ENCODE results near the gene KRT24. TPM values are rescaled to one million over a fixed set of nuclear protein-coding genes. Genes with fewer than 3 reads are reported as not detected.

Gene KRT24
- total and polyA plus RNA-seq, 2 of the 4 experiments (the other 2 are of a cell fraction): not detected

GRCh38 chr17:40663252-40663651 is 40.3 kb downstream of the KRT24 start:
- H4K8ac ChIP-seq (ENCODE audit: low read depth in 2 of 2, low read length in 2 of 2): no peak overlapping the region
- no peak overlapping the region for H3K56ac ChIP-seq (ENCODE audit: extremely low read depth, insufficient read depth, low read length)
- no peak overlapping the region for H2BK15ac ChIP-seq (ENCODE audit: low read depth, low read length)
- no peak overlapping the region for H3K4ac ChIP-seq (ENCODE audit: low read depth, low read length)
- no peak overlapping the region for H2BK20ac ChIP-seq (ENCODE audit: low read depth, low read length)
- DNase-seq (no peak), ATAC-seq (ENCODE audit: low read depth) (no peak)
- dilution Hi-C loops (cut with HindIII; ENCODE audit: low sequenced_read_pairs, unreplicated experiment): no loop called here
- H2AK5ac ChIP-seq (ENCODE audit: low read depth, low read length): no peak overlapping the region
- BruUV-seq (replicated peaks): no TSS peak
- H3K4me3 ChIP-seq (ENCODE audit: insufficient read depth, low read depth, low read length): no peak overlapping the region
- peaks cover 48% of the 10 kb centered on the region for H3K27me3 ChIP-seq (ENCODE audit: control insufficient read depth, insufficient read depth, low read length)
- no peak for TF ChIP-seq RAD21 (IDR thresholded peaks at IDR 0.05; ENCODE audit: low read length)
- no peak for TF ChIP-seq CTCF (conservative IDR thresholded peaks at IDR 0.05; ENCODE audit: low read depth, low read length)
- TF ChIP-seq MXI1 (IDR thresholded peaks at IDR 0.05; ENCODE audit: borderline replicate concordance, low read depth, low read length): no peak
- TF ChIP-seq MAZ (IDR thresholded peaks at IDR 0.05; ENCODE audit: borderline replicate concordance, low read depth, low read length): no peak
- no peak for TF ChIP-seq SMC3 (IDR thresholded peaks at IDR 0.05; ENCODE audit: low read depth, low read length)
- TF ChIP-seq RFX5 (IDR thresholded peaks at IDR 0.05; ENCODE audit: low read depth, low read length): no peak
- no peak for TF ChIP-seq RCOR1 (IDR thresholded peaks at IDR 0.05; ENCODE audit: insufficient replicate concordance, low read length)
- TF ChIP-seq CEBPB (IDR thresholded peaks at IDR 0.05; ENCODE audit: low read depth, low read length): no peak
- no peak for TF ChIP-seq USF2 (IDR thresholded peaks at IDR 0.05; ENCODE audit: low read depth, low read length)
- TF ChIP-seq ELK1 (IDR thresholded peaks at IDR 0.05; ENCODE audit: borderline replicate concordance, low read depth, low read length): no peak
- TF ChIP-seq NFE2L2 (IDR thresholded peaks at IDR 0.05; ENCODE audit: low read depth, low read length): no peak
- no peak for TF ChIP-seq FOS (IDR thresholded peaks at IDR 0.05; ENCODE audit: low read depth, low read length)
- POLR2A ChIA-PET (ENCODE audit: unreplicated experiment): no interaction called here
- H3K36me3 ChIP-seq (ENCODE audit: control insufficient read depth, insufficient read depth, low read length): no peaks in the 10 kb centered on the region
- H3K18ac ChIP-seq (ENCODE audit: low read depth, low read length): no peak overlapping the region
- H4K5ac ChIP-seq (ENCODE audit: low read depth, low read length): no peak overlapping the region
- H3K23ac ChIP-seq (ENCODE audit: low read depth, low read length): no peak overlapping the region
- H3K27ac ChIP-seq (ENCODE audit: insufficient read depth, low read length): no peak overlapping the region
- no peaks in the 10 kb centered on the region for H3K4me1 ChIP-seq (ENCODE audit: control insufficient read depth, insufficient read depth, low read length)
- H3K79me1 ChIP-seq (ENCODE audit: low read depth in 1 of 2, low read length in 2 of 2): no peaks in the 10 kb centered on the region
- H3K9me3 ChIP-seq (ENCODE audit: control insufficient read depth, insufficient read depth, low read length): peaks cover 4% of the 10 kb centered on the region; the same call in 1 of the 2 replicates
- H2AFZ ChIP-seq (replicated peaks; ENCODE audit: low read length, poor library complexity): no peak overlapping the region
- H2AK9ac ChIP-seq (replicated peaks; ENCODE audit: low read depth, low read length, poor library complexity): no peak overlapping the region
- no CpG with 5 or more reads among the region's 3 CpGs for WGBS, 2 experiments (ENCODE audit: extremely low coverage in 2 of 2, insufficient read length in 1 of 2)
- no peak overlapping the region for H2BK5ac ChIP-seq (ENCODE audit: low read depth, low read length, poor library complexity, severe bottlenecking)
- no peaks in the 10 kb centered on the region for H4K20me1 ChIP-seq (ENCODE audit: insufficient read depth, low read length)
- no peaks in the 10 kb centered on the region for H3K9me1 ChIP-seq (ENCODE audit: insufficient read depth, low read length)
- intact Hi-C loops (cut with micrococcal nuclease): no loop called here
- CTCF ChIA-PET: no interaction called here
- H2BK120ac ChIP-seq (ENCODE audit: low read depth, low read length): no peak overlapping the region
- in situ Hi-C loops (cut with MboI; ENCODE audit: low sequenced_read_pairs): no loop called here
- no peak overlapping the region for H3K9ac ChIP-seq (ENCODE audit: low read depth, low read length)
- H4K91ac ChIP-seq (ENCODE audit: insufficient read depth, low read depth, low read length): no peak overlapping the region
- H3K14ac ChIP-seq (replicated peaks; ENCODE audit: low read depth, low read length): no peak overlapping the region
- no peak overlapping the region for H3K4me2 ChIP-seq (ENCODE audit: low read depth, low read length)

Measured in IMR-90 (cell line).